Lower lobe of right lung (tissue), 2 donors: ENCODE results near the gene CDH23. TPM values are rescaled to one million over a fixed set of nuclear protein-coding genes. Genes with fewer than 3 reads are reported as not detected.

Experiments used
- ATAC-seq, 2 donors: fragments of 200-7000 bp; cut with Tn5 transposase; one replicate each; pipeline ENCODE4 v1.9.1; 2020 to 2022; ENCODE audit warnings: mild to moderate bottlenecking in 2 of 2, moderate library complexity in 2 of 2
- DNase-seq: peaks from one replicate; pipeline ENCODE4 v3.0.0-alpha.2; 2020
- H3K27ac ChIP-seq: fragments of 200-600 bp; one replicate; pipeline ENCODE4 v1.8.0; 2022
- H3K27me3 ChIP-seq: fragments of 200-600 bp; one replicate; pipeline ENCODE4 v1.8.0; 2022; ENCODE audit warnings: low read depth
- H3K36me3 ChIP-seq: fragments of 200-600 bp; one replicate; pipeline ENCODE4 v1.8.0; 2022; ENCODE audit warnings: mild to moderate bottlenecking
- H3K4me1 ChIP-seq: fragments of 200-600 bp; one replicate; pipeline ENCODE4 v1.8.0; 2022
- H3K4me3 ChIP-seq: fragments of 200-600 bp; one replicate; pipeline ENCODE4 v1.8.0; 2022; ENCODE audit warnings: mild to moderate bottlenecking
- H3K9me3 ChIP-seq: fragments of 200-600 bp; one replicate; pipeline ENCODE4 v1.8.0; 2022
- CTCF ChIP-seq: fragments of 200-600 bp; IDR thresholded peaks from one replicate; pipeline ENCODE4 v1.8.0; 2022; ENCODE audit warnings: antibody characterized with exemption, mild to moderate bottlenecking
- intact Hi-C: fragments of 100-400 bp; cut with DNase I; formaldehyde crosslinking; loops from one replicate; pipeline ENCODE4 v1.11.0; 2022
- total RNA-seq: library from RNA; stranded (reverse); fragmentation: NEBNext Ultra II Directional; extraction: Animal tissue kit (Norgen Biotek cat#: 25700); gene quantifications from one replicate; pipeline ENCODE4 v1.2.1, GENCODE V29; 2021
- donor health status: DM: no; HTN: yes; CAD: no; lungs with severe emphysema.

CDH23 gene
- total RNA-seq, 1 donor from 2014 or later: 9.4 TPM

GRCh38 chr10:71821909-71822763 is 425.4 kb downstream of the CDH23 start:
- no peak for DNase-seq
- intact Hi-C loops: no loop called here
- H3K27me3 ChIP-seq: no peaks in the 10 kb centered on the region
- no peaks in the 10 kb centered on the region for H3K9me3 ChIP-seq
- H3K27ac ChIP-seq: no peak overlapping the region
- no peak for ATAC-seq
- peaks cover 100% of the 10 kb centered on the region for H3K36me3 ChIP-seq
- no peak for TF ChIP-seq CTCF
- H3K4me1 ChIP-seq: peaks cover 27% of the 10 kb centered on the region
- H3K4me3 ChIP-seq: no peak overlapping the region

GRCh38 chr10:71823356-71823755 is 426.6 kb downstream of the CDH23 start:
- Histone ChIP-seq H3K9me3 (no peaks in the 10 kb centered on the region), H3K27me3 (no peaks in the 10 kb centered on the region), H3K27ac (no peak overlapping the region), H3K36me3 (peaks cover 100% of the 10 kb centered on the region), H3K4me3 (no peak overlapping the region), H3K4me1 (peaks cover 21% of the 10 kb centered on the region)
- intact Hi-C loops: no loop called here
- DNase-seq: no peak
- TF ChIP-seq CTCF: no peak
- ATAC-seq: no peak

- intact Hi-C loops: no loop called here
- no peaks in the 10 kb centered on the region for H3K27me3 ChIP-seq
- no peaks in the 10 kb centered on the region for H3K9me3 ChIP-seq
- H3K4me3 ChIP-seq: no peak overlapping the region
- no peak for ATAC-seq
- no peak for TF ChIP-seq CTCF
- DNase-seq: no peak
- H3K4me1 ChIP-seq: peaks cover 11% of the 10 kb centered on the region
- H3K27ac ChIP-seq: no peak overlapping the region
- H3K36me3 ChIP-seq: peaks cover 100% of the 10 kb centered on the region
Observed at GRCh38 chr10:71824333-71824732, 427.6 kb downstream of the CDH23 start.

- DNase-seq: no peak
- H3K27ac ChIP-seq: no peak overlapping the region
- TF ChIP-seq CTCF: no peak
- H3K4me1 ChIP-seq: peaks cover 7% of the 10 kb centered on the region
- H3K27me3 ChIP-seq: no peaks in the 10 kb centered on the region
- no peaks in the 10 kb centered on the region for H3K9me3 ChIP-seq
- no peak overlapping the region for H3K4me3 ChIP-seq
- peaks cover 100% of the 10 kb centered on the region for H3K36me3 ChIP-seq
- ATAC-seq: no peak
- intact Hi-C loops: no loop called here
Observed at GRCh38 chr10:71825217-71825616, 428.5 kb downstream of the CDH23 start.

- Histone ChIP-seq H3K4me3 (no peak overlapping the region), H3K27me3 (no peaks in the 10 kb centered on the region), H3K4me1 (peaks cover 12% of the 10 kb centered on the region), H3K9me3 (no peaks in the 10 kb centered on the region), H3K36me3 (peaks cover 98% of the 10 kb centered on the region), H3K27ac (no peak overlapping the region)
- DNase-seq (no peak), ATAC-seq (no peak)
- TF ChIP-seq CTCF: no peak
- intact Hi-C loops: no loop called here
Observed at GRCh38 chr10:71827852-71828251, 431.1 kb downstream of the CDH23 start.
